Suprapubic skin (tissue), 4 donors: ENCODE results near the gene ROBO4.

Source experiments
- POLR2A ChIP-seq, 2 donors: fragments of 450-650 bp; IDR thresholded peaks; one replicate each; pipeline ENCODE4 v1.6.1; 2017; ENCODE audit warnings: antibody characterized with exemption in 2 of 2, mild to moderate bottlenecking in 2 of 2, moderate library complexity in 2 of 2
- POLR2AphosphoS5 ChIP-seq, 3 donors: sonication (generic); formaldehyde crosslinking; IDR thresholded peaks; one replicate each; pipeline ENCODE4 v1.6.1; 2017; ENCODE audit warnings: antibody characterized with exemption in 3 of 3
- TF ChIP-seq, protein P1 (sequence below), 2 donors: fragments of 200-600 bp in 1 of 2; fragments of 450-650 bp in 1 of 2; sonication (generic) in 1 of 2; IDR thresholded peaks; one replicate each; pipeline ENCODE4 v1.5.1; 2016 to 2019; ENCODE audit warnings: antibody characterized with exemption in 2 of 2, mild to moderate bottlenecking in 1 of 2, moderate library complexity in 1 of 2

DNA sequence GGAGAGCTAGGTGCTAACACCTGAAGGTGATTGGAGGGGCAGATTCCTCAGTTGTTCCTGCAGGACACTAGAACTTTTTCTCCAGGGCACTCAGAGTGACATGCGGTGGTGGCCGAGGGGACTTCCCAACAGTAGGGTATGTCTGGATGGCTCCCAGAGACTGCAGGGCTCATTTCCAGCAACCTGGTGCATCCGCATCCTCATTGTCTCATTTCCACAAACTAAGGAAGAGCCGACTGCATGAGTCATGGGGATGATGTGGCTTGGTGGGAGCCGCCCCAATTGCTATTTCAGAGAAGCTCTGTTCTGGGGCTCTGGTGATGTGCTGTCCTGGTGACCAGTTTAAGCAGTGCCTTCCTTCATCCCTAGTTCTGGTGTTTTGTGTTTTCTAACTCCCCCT lies 2.8 kb upstream of the ROBO4 start:
- no peak for TF ChIP-seq POLR2AphosphoS5 (IDR thresholded peaks at IDR 0.05)
- TF ChIP-seq POLR2A (IDR thresholded peaks at IDR 0.05) = no peak
- TF ChIP-seq, protein P1, sequence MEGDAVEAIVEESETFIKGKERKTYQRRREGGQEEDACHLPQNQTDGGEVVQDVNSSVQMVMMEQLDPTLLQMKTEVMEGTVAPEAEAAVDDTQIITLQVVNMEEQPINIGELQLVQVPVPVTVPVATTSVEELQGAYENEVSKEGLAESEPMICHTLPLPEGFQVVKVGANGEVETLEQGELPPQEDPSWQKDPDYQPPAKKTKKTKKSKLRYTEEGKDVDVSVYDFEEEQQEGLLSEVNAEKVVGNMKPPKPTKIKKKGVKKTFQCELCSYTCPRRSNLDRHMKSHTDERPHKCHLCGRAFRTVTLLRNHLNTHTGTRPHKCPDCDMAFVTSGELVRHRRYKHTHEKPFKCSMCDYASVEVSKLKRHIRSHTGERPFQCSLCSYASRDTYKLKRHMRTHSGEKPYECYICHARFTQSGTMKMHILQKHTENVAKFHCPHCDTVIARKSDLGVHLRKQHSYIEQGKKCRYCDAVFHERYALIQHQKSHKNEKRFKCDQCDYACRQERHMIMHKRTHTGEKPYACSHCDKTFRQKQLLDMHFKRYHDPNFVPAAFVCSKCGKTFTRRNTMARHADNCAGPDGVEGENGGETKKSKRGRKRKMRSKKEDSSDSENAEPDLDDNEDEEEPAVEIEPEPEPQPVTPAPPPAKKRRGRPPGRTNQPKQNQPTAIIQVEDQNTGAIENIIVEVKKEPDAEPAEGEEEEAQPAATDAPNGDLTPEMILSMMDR (IDR thresholded peaks at IDR 0.05) = no peak
